Ishikawa (cell line): Measurements from ENCODE around the gene LEMD2.

Experiments used
- CEBPB ChIP-seq: IDR thresholded peaks from 2 replicates; pipeline ENCODE4 v1.6.1; 2012
- CREB1 ChIP-seq: IDR thresholded peaks from 2 replicates; pipeline ENCODE4 v1.6.1; 2012; ENCODE audit warnings: low read depth
- EGR1 ChIP-seq: IDR thresholded peaks from 2 replicates; pipeline ENCODE4 v1.6.1; 2012
- EP300 ChIP-seq: IDR thresholded peaks from 2 replicates; pipeline ENCODE4 v1.6.1; 2012; ENCODE audit warnings: borderline replicate concordance
- FOXM1 ChIP-seq: IDR thresholded peaks from 2 replicates; pipeline ENCODE4 v1.6.1; 2012; ENCODE audit warnings: low read depth, borderline replicate concordance
- NFIC ChIP-seq: IDR thresholded peaks from 2 replicates; pipeline ENCODE4 v1.6.1; 2012
- RAD21 ChIP-seq: IDR thresholded peaks from 2 replicates; pipeline ENCODE4 v1.6.1; 2012; ENCODE audit warnings: low read depth
- TAF1 ChIP-seq: IDR thresholded peaks from 2 replicates; pipeline ENCODE4 v1.6.1; 2012; ENCODE audit warnings: low read depth, mild to moderate bottlenecking
- TCF12 ChIP-seq: IDR thresholded peaks from 2 replicates; pipeline ENCODE4 v1.6.1; 2012; ENCODE audit warnings: low read depth
- TEAD4 ChIP-seq: IDR thresholded peaks from 2 replicates; pipeline ENCODE4 v1.6.1; 2012
- YY1 ChIP-seq: IDR thresholded peaks from 2 replicates; pipeline ENCODE4 v1.6.1; 2012; ENCODE audit warnings: low read depth
- ZBTB7A ChIP-seq: IDR thresholded peaks from 2 replicates; pipeline ENCODE4 v1.6.1; 2012; ENCODE audit warnings: low read depth
- TF ChIP-seq, protein P1 (sequence below): IDR thresholded peaks from 2 replicates; pipeline ENCODE4 v1.6.1; 2012
- TF ChIP-seq, protein P2 (sequence below): IDR thresholded peaks from 2 replicates; pipeline ENCODE4 v1.6.1; 2012
- TF ChIP-seq, protein P3 (sequence below): IDR thresholded peaks from 2 replicates; pipeline ENCODE4 v1.6.1; 2012; ENCODE audit warnings: low read depth, mild to moderate bottlenecking

Gene LEMD2

DNA sequence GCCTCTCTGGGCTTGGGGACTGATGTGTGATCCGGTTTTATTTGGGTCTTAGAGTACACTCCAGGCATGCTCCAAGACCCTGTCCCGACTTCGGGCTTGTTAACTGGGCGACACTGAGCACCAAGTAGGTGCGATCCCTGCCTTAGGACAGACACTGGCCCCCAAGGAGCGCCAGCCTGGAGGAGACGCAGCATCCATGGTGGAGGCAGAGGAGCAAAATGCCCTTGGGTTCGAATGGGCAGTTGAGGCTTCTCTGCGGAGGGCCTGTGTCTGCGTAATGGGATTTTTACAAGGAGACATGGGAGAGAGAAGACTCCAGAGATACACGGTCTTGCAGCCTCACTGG, 593 bp upstream of the LEMD2 start:
- TF ChIP-seq CREB1, result no peak
- TF ChIP-seq ZBTB7A, result no peak
- TF ChIP-seq FOXM1, result no peak
- TF ChIP-seq RAD21, result no peak
- no peak for TF ChIP-seq TEAD4
- no peak for TF ChIP-seq YY1
- TF ChIP-seq TAF1, result no peak
- no peak for TF ChIP-seq NFIC
- no peak for TF ChIP-seq TCF12
- TF ChIP-seq EP300, result no peak
- TF ChIP-seq EGR1, result no peak
- TF ChIP-seq, protein P1, sequence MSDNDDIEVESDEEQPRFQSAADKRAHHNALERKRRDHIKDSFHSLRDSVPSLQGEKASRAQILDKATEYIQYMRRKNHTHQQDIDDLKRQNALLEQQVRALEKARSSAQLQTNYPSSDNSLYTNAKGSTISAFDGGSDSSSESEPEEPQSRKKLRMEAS, result no peak
- TF ChIP-seq, protein P2, sequence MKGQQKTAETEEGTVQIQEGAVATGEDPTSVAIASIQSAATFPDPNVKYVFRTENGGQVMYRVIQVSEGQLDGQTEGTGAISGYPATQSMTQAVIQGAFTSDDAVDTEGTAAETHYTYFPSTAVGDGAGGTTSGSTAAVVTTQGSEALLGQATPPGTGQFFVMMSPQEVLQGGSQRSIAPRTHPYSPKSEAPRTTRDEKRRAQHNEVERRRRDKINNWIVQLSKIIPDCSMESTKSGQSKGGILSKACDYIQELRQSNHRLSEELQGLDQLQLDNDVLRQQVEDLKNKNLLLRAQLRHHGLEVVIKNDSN, result no peak
- no peak for TF ChIP-seq CEBPB
- TF ChIP-seq, protein P3, sequence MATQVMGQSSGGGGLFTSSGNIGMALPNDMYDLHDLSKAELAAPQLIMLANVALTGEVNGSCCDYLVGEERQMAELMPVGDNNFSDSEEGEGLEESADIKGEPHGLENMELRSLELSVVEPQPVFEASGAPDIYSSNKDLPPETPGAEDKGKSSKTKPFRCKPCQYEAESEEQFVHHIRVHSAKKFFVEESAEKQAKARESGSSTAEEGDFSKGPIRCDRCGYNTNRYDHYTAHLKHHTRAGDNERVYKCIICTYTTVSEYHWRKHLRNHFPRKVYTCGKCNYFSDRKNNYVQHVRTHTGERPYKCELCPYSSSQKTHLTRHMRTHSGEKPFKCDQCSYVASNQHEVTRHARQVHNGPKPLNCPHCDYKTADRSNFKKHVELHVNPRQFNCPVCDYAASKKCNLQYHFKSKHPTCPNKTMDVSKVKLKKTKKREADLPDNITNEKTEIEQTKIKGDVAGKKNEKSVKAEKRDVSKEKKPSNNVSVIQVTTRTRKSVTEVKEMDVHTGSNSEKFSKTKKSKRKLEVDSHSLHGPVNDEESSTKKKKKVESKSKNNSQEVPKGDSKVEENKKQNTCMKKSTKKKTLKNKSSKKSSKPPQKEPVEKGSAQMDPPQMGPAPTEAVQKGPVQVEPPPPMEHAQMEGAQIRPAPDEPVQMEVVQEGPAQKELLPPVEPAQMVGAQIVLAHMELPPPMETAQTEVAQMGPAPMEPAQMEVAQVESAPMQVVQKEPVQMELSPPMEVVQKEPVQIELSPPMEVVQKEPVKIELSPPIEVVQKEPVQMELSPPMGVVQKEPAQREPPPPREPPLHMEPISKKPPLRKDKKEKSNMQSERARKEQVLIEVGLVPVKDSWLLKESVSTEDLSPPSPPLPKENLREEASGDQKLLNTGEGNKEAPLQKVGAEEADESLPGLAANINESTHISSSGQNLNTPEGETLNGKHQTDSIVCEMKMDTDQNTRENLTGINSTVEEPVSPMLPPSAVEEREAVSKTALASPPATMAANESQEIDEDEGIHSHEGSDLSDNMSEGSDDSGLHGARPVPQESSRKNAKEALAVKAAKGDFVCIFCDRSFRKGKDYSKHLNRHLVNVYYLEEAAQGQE, result no peak

DNA sequence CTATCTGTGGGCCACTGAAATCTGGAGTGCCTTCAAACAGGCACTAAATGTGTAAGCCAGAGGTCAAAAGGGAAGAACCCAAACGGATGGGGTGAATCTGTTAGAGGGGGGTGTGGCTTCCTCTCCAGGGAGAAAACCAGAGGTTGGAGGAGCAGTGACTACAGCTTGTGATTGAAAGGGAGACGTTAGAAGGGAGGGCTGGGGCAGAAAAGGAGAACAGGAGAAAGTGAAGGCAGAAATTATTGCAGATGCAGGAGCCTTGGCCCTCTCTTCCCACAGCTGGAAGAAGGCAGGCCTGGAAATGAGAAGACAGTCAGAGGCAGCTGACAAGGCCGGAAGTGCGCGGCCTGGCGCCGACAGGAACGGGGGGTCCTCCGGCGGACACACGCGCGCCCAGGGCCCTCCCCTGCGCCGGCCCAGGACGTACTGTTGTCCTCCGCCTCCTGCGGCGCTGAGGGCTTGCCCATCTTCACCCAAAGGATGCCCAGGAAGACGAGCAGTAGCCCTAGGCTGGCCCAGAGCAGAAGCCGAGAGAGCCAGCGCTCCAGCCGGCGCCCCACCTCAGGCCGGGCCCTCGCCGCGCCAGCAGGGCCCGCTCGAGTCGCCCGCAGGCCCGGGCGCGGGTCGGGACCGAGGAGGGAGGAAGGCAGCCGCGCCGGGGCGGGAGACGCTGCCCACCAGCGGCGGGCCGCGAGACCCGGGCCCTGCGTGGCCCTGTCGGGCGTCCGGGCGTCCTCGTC, 806 bp downstream of the LEMD2 start:
- TF ChIP-seq ZBTB7A, result peak; percentile 60; the same call in 1 of the 2 replicates
- no peak for TF ChIP-seq CEBPB
- no peak for TF ChIP-seq NFIC
- no peak for TF ChIP-seq CREB1
- TF ChIP-seq FOXM1, result no peak
- TF ChIP-seq TAF1, result no peak
- TF ChIP-seq, protein P1, result peak; percentile 45; the same call in 1 of the 2 replicates

DNA sequence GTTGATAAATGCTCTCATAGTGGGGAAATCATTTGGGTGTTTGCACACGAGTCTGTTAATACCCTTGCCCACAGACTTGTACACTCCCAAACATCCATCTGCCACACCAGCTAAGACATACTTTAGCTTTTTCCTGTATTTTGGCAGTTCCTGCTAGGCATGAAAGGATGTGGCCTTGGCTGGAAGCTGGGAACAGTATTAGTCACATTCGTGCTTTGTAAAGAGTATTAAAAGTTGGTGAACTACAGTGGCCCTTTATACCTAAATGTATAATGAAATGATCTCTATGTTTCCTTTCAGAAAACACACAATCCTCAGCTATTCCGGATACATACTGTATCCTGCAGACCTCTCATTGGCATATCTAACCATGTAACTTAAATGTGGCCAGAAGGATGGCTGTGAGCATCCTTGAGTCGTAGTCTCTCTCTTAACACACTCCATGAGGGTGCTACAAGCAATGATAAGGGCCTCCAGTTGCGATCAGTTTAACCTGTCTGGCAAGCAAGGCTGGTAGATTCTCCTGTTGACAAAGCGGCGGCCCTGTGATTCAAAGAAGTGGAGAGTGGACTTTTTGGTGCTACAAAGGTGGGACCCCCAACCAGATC, 1.5 kb downstream of the LEMD2 start:
- TF ChIP-seq ZBTB7A (no peak), RAD21 (no peak), EGR1 (no peak), EP300 (no peak), TCF12 (no peak), CEBPB (no peak), FOXM1 (no peak)
- TF ChIP-seq, protein P2, result no peak
- TF ChIP-seq, protein P1, result no peak

DNA sequence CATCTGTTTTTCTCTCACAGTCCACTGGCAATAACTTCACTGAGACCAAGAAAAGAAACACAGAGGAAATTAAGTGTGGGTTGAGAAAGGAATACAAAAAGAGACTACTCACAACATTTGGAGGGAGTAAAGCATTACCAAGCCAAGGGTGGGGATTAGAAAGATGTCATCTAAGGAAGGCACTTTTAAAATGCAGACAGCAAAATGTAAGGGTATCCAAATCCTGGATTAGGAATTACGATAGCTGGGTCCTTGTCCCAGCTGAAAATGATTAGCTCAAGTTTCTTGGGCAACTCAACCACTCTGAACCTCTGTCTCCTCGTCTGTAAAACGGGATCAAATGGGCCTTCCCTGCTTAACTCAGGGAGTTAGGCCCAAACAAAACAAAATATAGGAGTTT, 2.2 kb downstream of the LEMD2 start:
- no peak for TF ChIP-seq FOXM1
- no peak for TF ChIP-seq EP300
- TF ChIP-seq NFIC, result no peak
- no peak for TF ChIP-seq RAD21
- no peak for TF ChIP-seq ZBTB7A
- no peak for TF ChIP-seq TCF12
- no peak for TF ChIP-seq EGR1

DNA sequence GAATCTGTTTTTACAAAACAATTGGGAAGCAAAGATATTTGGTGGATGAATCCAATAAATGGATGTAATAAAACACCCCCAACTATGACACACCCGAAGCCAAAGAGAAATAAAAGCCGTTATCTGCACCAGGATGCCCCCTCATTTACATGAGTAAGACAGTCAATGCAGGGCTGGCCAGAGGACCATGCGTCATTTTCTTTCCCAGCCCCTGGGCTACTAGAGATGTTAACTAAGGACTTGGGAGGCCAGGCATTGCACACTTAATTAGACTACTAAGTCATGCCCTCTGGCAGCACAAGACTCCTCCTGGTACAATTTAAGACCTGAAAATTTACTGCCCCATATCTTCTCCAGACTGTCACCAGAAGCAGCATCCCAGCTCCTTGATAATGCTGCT, 3.2 kb downstream of the LEMD2 start:
- TF ChIP-seq TCF12, result no peak
- TF ChIP-seq EP300, result no peak
- no peak for TF ChIP-seq CREB1
- TF ChIP-seq, protein P3, result no peak
- TF ChIP-seq CEBPB, result no peak
- TF ChIP-seq YY1, result no peak
- no peak for TF ChIP-seq TEAD4
- TF ChIP-seq FOXM1, result no peak
